ENCODE results near the gene TMEM184B.

DNA sequence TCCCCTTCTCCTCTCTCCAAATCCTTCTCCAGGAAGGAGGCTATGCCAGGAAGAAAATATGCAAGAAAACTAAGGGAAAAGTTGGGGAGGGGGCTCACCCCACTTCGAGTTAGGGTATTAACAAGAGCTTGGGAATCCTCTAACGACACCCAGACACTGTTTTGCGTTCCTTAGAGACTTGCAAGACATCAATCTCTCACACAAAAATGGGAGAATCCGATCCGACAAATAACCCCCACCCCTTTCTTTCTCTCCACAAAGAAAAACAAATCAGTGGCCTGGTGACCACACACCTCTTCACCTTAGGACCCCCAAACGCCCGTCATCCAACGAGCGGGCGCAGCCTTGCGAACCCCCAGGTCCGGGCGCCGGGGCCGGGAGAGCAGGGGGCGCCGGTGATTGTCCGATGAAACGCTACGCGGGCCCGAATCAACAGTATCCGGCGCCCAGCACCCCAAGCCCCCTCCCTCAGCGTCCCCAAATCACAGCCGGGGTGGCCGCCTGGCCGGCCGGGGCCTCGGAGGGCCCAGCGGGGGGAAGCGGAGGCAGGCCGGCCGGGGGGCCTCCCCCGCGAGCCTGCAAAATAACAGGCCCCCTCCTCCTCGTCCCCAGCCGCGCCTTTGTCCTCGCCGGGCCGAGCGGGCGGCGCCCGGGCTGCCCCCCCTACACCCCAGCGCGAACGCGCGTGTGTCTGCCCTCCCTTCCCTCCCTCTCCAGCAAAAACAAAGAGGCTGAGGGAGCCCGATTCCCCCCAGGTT lies 43.7 kb upstream of the TMEM184B start:
- TF ChIP-seq, protein P1, sequence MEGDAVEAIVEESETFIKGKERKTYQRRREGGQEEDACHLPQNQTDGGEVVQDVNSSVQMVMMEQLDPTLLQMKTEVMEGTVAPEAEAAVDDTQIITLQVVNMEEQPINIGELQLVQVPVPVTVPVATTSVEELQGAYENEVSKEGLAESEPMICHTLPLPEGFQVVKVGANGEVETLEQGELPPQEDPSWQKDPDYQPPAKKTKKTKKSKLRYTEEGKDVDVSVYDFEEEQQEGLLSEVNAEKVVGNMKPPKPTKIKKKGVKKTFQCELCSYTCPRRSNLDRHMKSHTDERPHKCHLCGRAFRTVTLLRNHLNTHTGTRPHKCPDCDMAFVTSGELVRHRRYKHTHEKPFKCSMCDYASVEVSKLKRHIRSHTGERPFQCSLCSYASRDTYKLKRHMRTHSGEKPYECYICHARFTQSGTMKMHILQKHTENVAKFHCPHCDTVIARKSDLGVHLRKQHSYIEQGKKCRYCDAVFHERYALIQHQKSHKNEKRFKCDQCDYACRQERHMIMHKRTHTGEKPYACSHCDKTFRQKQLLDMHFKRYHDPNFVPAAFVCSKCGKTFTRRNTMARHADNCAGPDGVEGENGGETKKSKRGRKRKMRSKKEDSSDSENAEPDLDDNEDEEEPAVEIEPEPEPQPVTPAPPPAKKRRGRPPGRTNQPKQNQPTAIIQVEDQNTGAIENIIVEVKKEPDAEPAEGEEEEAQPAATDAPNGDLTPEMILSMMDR (IDR thresholded peaks at IDR 0.05; ENCODE audit: low read depth, low read length, poor library complexity, severe bottlenecking), result no peak
- no peak for TF ChIP-seq EZH2phosphoT487 (IDR thresholded peaks at IDR 0.05; ENCODE audit: borderline replicate concordance, low read length)
